Gastroesophageal sphincter (tissue), 4 donors: ENCODE measurements around the gene MYLK. TPM values are rescaled to one million over a fixed set of nuclear protein-coding genes. Genes with fewer than 3 reads are reported as not detected.
A peak's percentile ranks its signal among the peaks of the same experiment; 100 is the strongest.

Experiments used
- ATAC-seq: fragments of 150-250 bp; one replicate; pipeline ENCODE4 v1.9.1; 2016; ENCODE audit warnings: mild to moderate bottlenecking, moderate library complexity
- H3K27ac ChIP-seq, 4 donors: fragments of 200-600 bp; sonication (generic) in 3 of 4; 1 replicate in 3 of 4; 2 replicates in 1 of 4; pipeline ENCODE4 v1.5.1; 2016 to 2019
- H3K27me3 ChIP-seq: fragments of 200-600 bp; sonication (generic); one replicate; pipeline ENCODE4 v1.5.1; 2019
- H3K36me3 ChIP-seq, 2 donors: fragments of 200-600 bp; sonication (generic); one replicate each; pipeline ENCODE4 v1.5.1; 2019; ENCODE audit warnings: control low read depth in 1 of 2
- H3K4me1 ChIP-seq, 3 donors: fragments of 200-600 bp; sonication (generic); 1 replicate in 2 of 3; 2 replicates in 1 of 3; pipeline ENCODE4 v1.5.1; 2016 to 2019; ENCODE audit warnings: control low read depth in 2 of 3
- H3K4me3 ChIP-seq, 2 donors: fragments of 200-600 bp; sonication (generic); one replicate each; pipeline ENCODE4 v1.5.1; 2019; ENCODE audit warnings: mild to moderate bottlenecking in 1 of 2, moderate library complexity in 1 of 2
- H3K9me3 ChIP-seq, 3 donors: fragments of 200-600 bp; sonication (generic); one replicate each; pipeline ENCODE4 v1.5.1; 2017 to 2019; ENCODE audit warnings: control low read depth in 2 of 3
- EP300 ChIP-seq: sonication (generic); formaldehyde crosslinking; IDR thresholded peaks from one replicate; pipeline ENCODE4 v1.6.1; 2017; ENCODE audit warnings: antibody characterized with exemption, mild to moderate bottlenecking
- POLR2A ChIP-seq, 2 donors: fragments of 450-650 bp; IDR thresholded peaks; one replicate each; pipeline ENCODE4 v1.6.1; 2017; ENCODE audit warnings: antibody characterized with exemption in 2 of 2, mild to moderate bottlenecking in 2 of 2, moderate library complexity in 1 of 2
- POLR2AphosphoS5 ChIP-seq: sonication (generic); formaldehyde crosslinking; IDR thresholded peaks from one replicate; pipeline ENCODE4 v1.6.1; 2017; ENCODE audit warnings: antibody characterized with exemption
- WGBS, 2 donors: methylation state at CpG; one replicate each; pipeline ENCODE4 v1.1.5; 2018; ENCODE audit warnings: low coverage in 1 of 2; 5-methylcytosine and 5-hydroxymethylcytosine counted together
- total RNA-seq, 4 donors: library from RNA; depleted of rRNA; stranded (reverse); fragments of >200 nt; gene quantifications; one replicate each; pipeline ENCODE4 v1.1.0, GENCODE V29; 2016
- TF ChIP-seq, protein P1 (sequence below), 4 experiments: fragments of 200-600 bp in 2 of 4; fragments of 450-650 bp in 2 of 4; sonication (generic) in 1 of 4; IDR thresholded peaks; one replicate each; pipeline ENCODE4 v1.5.1; 2017 to 2019; ENCODE audit warnings: antibody characterized with exemption in 4 of 4, mild to moderate bottlenecking in 2 of 4, moderate library complexity in 2 of 4

Gene MYLK
- total RNA-seq, 4 donors from 2014 or later: 1,558 to 2,522 (median 2,261) TPM

DNA sequence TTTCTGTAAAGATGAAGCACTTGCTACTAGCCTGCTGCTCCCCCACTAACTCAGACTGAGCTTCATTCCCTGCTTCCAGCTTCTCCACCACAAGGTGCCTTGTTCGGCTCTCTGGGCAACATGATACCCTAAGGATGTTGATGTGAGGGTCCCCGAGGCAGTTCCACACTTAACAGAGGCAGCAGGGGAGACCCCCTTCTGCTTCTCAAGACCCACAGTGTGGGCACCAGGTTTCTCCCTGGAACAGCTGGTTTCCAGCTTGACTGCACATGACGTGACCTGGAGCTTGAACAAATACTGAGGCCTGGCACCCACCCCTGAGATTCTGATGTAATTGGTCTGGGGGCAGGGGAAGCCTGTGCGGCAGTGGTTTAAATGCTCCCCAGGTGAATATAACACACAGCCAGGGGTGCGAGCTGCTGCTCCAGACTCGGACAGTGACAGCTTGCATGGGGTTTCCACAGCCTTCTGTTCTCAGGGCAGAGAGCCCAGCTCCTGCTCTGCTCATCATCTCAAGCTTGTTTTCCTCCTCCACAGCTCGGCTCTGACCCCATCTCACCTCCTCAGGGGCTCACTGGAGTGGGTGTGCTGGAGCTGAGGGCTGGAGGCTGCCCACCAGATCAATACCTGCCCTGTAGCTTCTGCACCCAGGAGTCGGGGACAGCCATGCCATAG is 204.3 kb downstream of the MYLK start:
- no peaks in the 10 kb centered on the region for H3K27me3 ChIP-seq
- peaks cover 0 to 82% of the 10 kb centered on the region in 2 donors for H3K36me3 ChIP-seq
- H3K9me3 ChIP-seq: no peaks in the 10 kb centered on the region
- H3K4me1 ChIP-seq: peaks cover 14 to 100% (median 25%) of the 10 kb centered on the region in 3 donors
- 35 to 37% methylated on average over 2 to 4 of the region's 8 CpGs for WGBS, 2 donors
- peak overlapping the region; percentile 70 to 96 (median 90) for H3K27ac ChIP-seq
- H3K4me3 ChIP-seq: no peak overlapping the region
- ATAC-seq: peak; percentile 19
- peak; percentile 5 for TF ChIP-seq POLR2AphosphoS5
- no peak for TF ChIP-seq POLR2A (IDR thresholded peaks at IDR 0.05)

DNA sequence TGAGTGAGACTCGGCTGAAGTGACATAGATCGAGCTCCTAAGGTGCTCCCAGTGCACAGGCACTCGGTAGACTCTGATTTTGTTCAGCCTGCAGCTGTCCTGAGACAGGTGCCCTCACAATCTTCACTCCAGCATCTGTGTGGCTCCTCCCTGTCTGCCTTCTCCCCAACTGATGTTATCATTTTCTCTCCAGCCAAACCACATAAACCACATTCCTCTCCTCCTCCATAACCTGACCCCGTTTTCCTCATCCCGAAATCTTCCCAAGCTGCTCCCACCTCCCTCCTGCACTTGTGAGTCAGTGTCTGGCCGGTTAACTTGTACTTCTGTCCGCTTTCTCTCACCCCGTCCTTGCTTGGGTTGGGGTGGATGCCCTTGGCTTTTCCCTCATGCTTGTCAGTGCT is 206.0 kb downstream of the MYLK start:
- peaks cover 0 to 65% of the 10 kb centered on the region in 2 donors for H3K36me3 ChIP-seq
- ATAC-seq: peak; percentile 30
- 12 to 14% methylated on average over 5 to 8 of the region's 8 CpGs for WGBS, 2 donors
- TF ChIP-seq POLR2A (IDR thresholded peaks at IDR 0.05) (no peak), POLR2AphosphoS5 (peak; percentile 40)
- H3K4me1 ChIP-seq: peaks cover 7 to 100% (median 27%) of the 10 kb centered on the region in 3 donors
- no peaks in the 10 kb centered on the region for H3K27me3 ChIP-seq
- no peaks in the 10 kb centered on the region for H3K9me3 ChIP-seq
- peak overlapping the region; percentile 70 to 96 (median 90) for H3K27ac ChIP-seq
- H3K4me3 ChIP-seq: no peak overlapping the region

DNA sequence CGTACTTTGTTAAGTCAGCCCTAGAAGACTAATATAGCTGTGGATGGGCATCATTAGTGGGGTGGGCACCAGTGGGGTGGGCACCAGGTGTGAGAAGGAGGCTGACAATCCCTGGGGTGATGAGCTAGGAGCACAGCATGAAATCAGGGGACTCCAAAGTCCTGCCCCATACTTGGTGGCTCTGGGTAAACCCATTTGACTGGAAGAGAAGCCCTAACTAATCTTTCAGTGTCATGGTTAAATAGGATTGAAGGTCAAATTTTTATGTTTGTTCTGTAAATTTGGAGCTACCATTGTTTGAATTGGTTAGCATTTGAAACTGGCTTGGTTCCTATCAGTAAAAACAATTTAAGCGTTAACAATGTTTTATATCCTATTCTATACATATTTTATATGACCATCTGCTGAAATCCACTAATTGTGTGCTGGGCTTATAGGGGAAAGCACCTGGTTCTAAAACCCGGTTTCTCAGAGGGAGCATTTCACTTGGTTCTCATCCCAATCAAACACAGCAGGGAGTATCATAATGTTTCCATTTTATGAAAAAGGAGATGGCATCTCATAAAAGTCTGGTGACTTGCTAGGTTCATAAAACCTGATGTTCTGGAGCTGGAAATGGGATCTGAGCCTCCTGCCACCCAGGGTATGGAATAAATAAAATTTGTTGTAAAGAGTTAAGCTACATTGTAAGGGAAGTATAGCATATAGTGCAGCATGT is 211.5 kb downstream of the MYLK start:
- Histone ChIP-seq H3K4me1 (peaks cover 11 to 100% (median 22%) of the 10 kb centered on the region in 3 donors), H3K27ac (peak overlapping the region; percentile 81 to 96 (median 92)), H3K27me3 (no peaks in the 10 kb centered on the region), H3K36me3 (peaks cover 0 to 38% of the 10 kb centered on the region in 2 donors), H3K4me3 (no peak overlapping the region), H3K9me3 (no peaks in the 10 kb centered on the region)
- no peak for ATAC-seq
- TF ChIP-seq, protein P1, sequence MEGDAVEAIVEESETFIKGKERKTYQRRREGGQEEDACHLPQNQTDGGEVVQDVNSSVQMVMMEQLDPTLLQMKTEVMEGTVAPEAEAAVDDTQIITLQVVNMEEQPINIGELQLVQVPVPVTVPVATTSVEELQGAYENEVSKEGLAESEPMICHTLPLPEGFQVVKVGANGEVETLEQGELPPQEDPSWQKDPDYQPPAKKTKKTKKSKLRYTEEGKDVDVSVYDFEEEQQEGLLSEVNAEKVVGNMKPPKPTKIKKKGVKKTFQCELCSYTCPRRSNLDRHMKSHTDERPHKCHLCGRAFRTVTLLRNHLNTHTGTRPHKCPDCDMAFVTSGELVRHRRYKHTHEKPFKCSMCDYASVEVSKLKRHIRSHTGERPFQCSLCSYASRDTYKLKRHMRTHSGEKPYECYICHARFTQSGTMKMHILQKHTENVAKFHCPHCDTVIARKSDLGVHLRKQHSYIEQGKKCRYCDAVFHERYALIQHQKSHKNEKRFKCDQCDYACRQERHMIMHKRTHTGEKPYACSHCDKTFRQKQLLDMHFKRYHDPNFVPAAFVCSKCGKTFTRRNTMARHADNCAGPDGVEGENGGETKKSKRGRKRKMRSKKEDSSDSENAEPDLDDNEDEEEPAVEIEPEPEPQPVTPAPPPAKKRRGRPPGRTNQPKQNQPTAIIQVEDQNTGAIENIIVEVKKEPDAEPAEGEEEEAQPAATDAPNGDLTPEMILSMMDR (IDR thresholded peaks at IDR 0.05): no peak
- no peak for TF ChIP-seq POLR2A (IDR thresholded peaks at IDR 0.05)
- TF ChIP-seq POLR2AphosphoS5: no peak
- TF ChIP-seq EP300: no peak
- WGBS, 2 donors: 59 to 64% methylated on average over 2 to 3 of the region's 3 CpGs

DNA sequence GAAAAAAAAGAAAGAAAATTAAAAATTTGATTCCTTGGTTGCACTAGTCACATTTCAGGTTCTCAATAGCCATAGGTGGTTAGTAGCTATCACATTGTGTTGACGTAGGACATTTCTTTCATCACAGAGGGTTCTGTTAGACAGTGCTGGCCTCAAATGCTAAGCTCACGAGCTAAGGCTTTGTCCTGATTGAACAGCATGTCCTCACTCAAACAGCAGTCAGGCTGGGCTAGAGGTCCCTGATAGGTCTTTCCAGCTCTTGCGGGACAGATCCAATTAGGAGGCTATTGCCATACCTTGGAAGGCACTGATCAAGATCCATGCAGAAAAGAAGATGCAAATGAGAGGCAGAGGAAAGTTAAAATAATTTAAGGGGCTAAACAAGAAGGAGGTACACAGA is 213.4 kb downstream of the MYLK start:
- 6 to 68% methylated on average over 2 to 3 of the region's 3 CpGs for WGBS, 2 donors
- peak overlapping the region; percentile 81 to 96 (median 92) for H3K27ac ChIP-seq
- H3K4me1 ChIP-seq: peaks cover 11 to 100% (median 12%) of the 10 kb centered on the region in 3 donors
- H3K9me3 ChIP-seq: no peaks in the 10 kb centered on the region
- H3K36me3 ChIP-seq: peaks cover 0 to 41% of the 10 kb centered on the region in 2 donors
- H3K27me3 ChIP-seq: no peaks in the 10 kb centered on the region
- no peak overlapping the region for H3K4me3 ChIP-seq
- peak; percentile 73 for ATAC-seq
- peak; percentile 26 for TF ChIP-seq POLR2AphosphoS5
- TF ChIP-seq EP300: no peak
- no peak for TF ChIP-seq POLR2A (IDR thresholded peaks at IDR 0.05)
- TF ChIP-seq, protein P1 (IDR thresholded peaks at IDR 0.05): no peak

DNA sequence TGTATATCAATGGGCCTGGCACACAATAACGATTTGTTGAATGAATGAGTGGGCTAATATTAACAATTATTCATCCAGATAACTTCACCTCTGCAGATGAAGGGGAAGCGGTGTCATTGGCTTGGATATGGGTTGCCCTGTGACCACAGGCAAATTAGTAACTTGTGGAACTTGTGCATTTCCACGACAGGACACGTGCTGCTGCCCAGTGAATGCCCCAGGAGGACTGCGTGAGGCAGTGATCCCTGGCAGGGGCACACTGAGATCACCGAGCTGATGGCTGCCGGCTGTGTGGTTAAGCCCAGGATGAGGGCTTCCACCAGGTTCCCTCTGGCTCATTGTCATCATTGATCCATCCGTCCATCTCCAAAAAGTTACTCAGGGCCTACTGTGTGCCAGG is 215.2 kb downstream of the MYLK start:
- no peak for ATAC-seq
- peak overlapping the region; percentile 70 to 96 (median 92) for H3K27ac ChIP-seq
- H3K4me3 ChIP-seq: no peak overlapping the region
- TF ChIP-seq POLR2AphosphoS5 (no peak), POLR2A (IDR thresholded peaks at IDR 0.05) (no peak), EP300 (no peak)
- TF ChIP-seq, protein P1 (IDR thresholded peaks at IDR 0.05): no peak
- H3K4me1 ChIP-seq: peaks cover 3 to 100% (median 11%) of the 10 kb centered on the region in 3 donors
- 22 to 34% methylated on average over 8 of the region's 8 CpGs for WGBS, 2 donors
- H3K36me3 ChIP-seq: peaks cover 0 to 52% of the 10 kb centered on the region in 2 donors
- H3K27me3 ChIP-seq: no peaks in the 10 kb centered on the region
- H3K9me3 ChIP-seq: no peaks in the 10 kb centered on the region
